HepG2 (cell line): Measurements from ENCODE around the gene ARMC5. TPM values are rescaled to one million over a fixed set of nuclear protein-coding genes. Genes with fewer than 3 reads are reported as not detected.

ENCODE experiments used
- ATF7 ChIP-seq, 2 experiments: fragments of 450-650 bp in 1 of 2; sonication (generic) in 1 of 2; formaldehyde crosslinking in 1 of 2; IDR thresholded peaks; 2 replicates each; pipeline versions ENCODE4 v1.4.0 to v1.6.1; 2016 to 2020; ENCODE audit warnings: antibody characterized with exemption in 1 of 2, mild to moderate bottlenecking in 1 of 2, missing genetic modification reagents in 1 of 2
- FOXM1 ChIP-seq: sonication (generic); formaldehyde crosslinking; IDR thresholded peaks from 2 replicates; pipeline ENCODE4 v1.5.0; 2020; ENCODE audit warnings: missing genetic modification reagents
- KDM3A ChIP-seq: IDR thresholded peaks from 2 replicates; pipeline ENCODE4 v1.6.1; 2018; ENCODE audit warnings: low read depth, missing compliant biosample characterization
- NFE2 ChIP-seq: sonication (generic); formaldehyde crosslinking; IDR thresholded peaks from 2 replicates; pipeline ENCODE4 v1.4.0; 2020; ENCODE audit warnings: missing genetic modification reagents
- PHF21A ChIP-seq: sonication (generic); formaldehyde crosslinking; IDR thresholded peaks from 2 replicates; pipeline ENCODE4 v1.5.0; 2020; ENCODE audit warnings: mild to moderate bottlenecking, missing genetic modification reagents
- RBM39 ChIP-seq: fragments of 200-400 bp; formaldehyde crosslinking; IDR thresholded peaks from one replicate; pipeline ENCODE4 v1.6.1; 2018; ENCODE audit warnings: antibody characterized with exemption, mild to moderate bottlenecking, low read depth, low read length; ENCODE audit not compliant: poor library complexity, severe bottlenecking
- ZMYM2 ChIP-seq: sonication (generic); formaldehyde crosslinking; IDR thresholded peaks from 2 replicates; pipeline ENCODE4 v1.8.0; 2022; ENCODE audit warnings: mild to moderate bottlenecking, missing genetic modification reagents
- ZNF274 ChIP-seq: sonication (generic); formaldehyde crosslinking; IDR thresholded peaks from 2 replicates; pipeline ENCODE4 v1.5.1; 2020; ENCODE audit warnings: mild to moderate bottlenecking, missing genetic modification reagents
- ZNF333 ChIP-seq: sonication (generic); formaldehyde crosslinking; IDR thresholded peaks from 2 replicates; pipeline ENCODE4 v1.4.0; 2020; ENCODE audit warnings: mild to moderate bottlenecking, missing genetic modification reagents, borderline replicate concordance
- ZNF382 ChIP-seq: sonication (generic); formaldehyde crosslinking; IDR thresholded peaks from 2 replicates; pipeline ENCODE4 v1.5.0; 2020; ENCODE audit warnings: missing genetic modification reagents, mild to moderate bottlenecking, borderline replicate concordance
- ZNF460 ChIP-seq: sonication (generic); formaldehyde crosslinking; IDR thresholded peaks from 2 replicates; pipeline ENCODE4 v1.5.1; 2020; ENCODE audit warnings: missing genetic modification reagents, mild to moderate bottlenecking, borderline replicate concordance
- ZNF572 ChIP-seq: sonication (generic); formaldehyde crosslinking; IDR thresholded peaks from 2 replicates; pipeline ENCODE4 v1.5.1; 2020; ENCODE audit warnings: mild to moderate bottlenecking, missing genetic modification reagents
- ZNF746 ChIP-seq: sonication (generic); formaldehyde crosslinking; IDR thresholded peaks from 2 replicates; pipeline ENCODE4 v1.8.0; 2022; ENCODE audit warnings: mild to moderate bottlenecking, missing genetic modification reagents
- ZNF766 ChIP-seq: sonication (generic); formaldehyde crosslinking; IDR thresholded peaks from 2 replicates; pipeline ENCODE4 v1.5.0; 2020; ENCODE audit warnings: missing genetic modification reagents, borderline replicate concordance
- ZNF883 ChIP-seq: sonication (generic); formaldehyde crosslinking; IDR thresholded peaks from 2 replicates; pipeline ENCODE4 v1.5.1; 2020; ENCODE audit warnings: mild to moderate bottlenecking, missing genetic modification reagents; ENCODE audit errors: not compliant biosample characterization
- ZSCAN22 ChIP-seq: sonication (generic); formaldehyde crosslinking; IDR thresholded peaks from 2 replicates; pipeline ENCODE4 v1.4.0; 2020; ENCODE audit warnings: mild to moderate bottlenecking, missing genetic modification reagents
- polyA plus RNA-seq, 8 experiments: library from polyadenylated mRNA; depleted of rRNA in 3 of 8; stranded (reverse) in 7 of 8; unstranded in 1 of 8; fragments of >200 nt; fragmentation: Illumina TruSeq in 4 of 8; extraction: Trizol in 4 of 8; gene quantifications; 2 replicates each; pipeline versions ENCODE4 v1.2.1 to v1.2.3, GENCODE V29; 2011 to 2016; ENCODE audit warnings: low read depth in 4 of 8, missing spikeins in 1 of 8, mixed read lengths in 1 of 8; ENCODE audit not compliant: insufficient read depth in 1 of 8
- total RNA-seq, 5 experiments: library from RNA; depleted of rRNA; stranded (reverse); fragments of >200 nt; fragmentation: Illumina TruSeq; extraction: Trizol; gene quantifications; 2 replicates each; pipeline ENCODE4 v1.2.3, GENCODE V29; 2016; ENCODE audit warnings: low read depth in 1 of 5
- TF ChIP-seq, protein P1 (sequence below): sonication (generic); formaldehyde crosslinking; IDR thresholded peaks from 2 replicates; pipeline ENCODE4 v1.5.0; 2020; ENCODE audit warnings: mild to moderate bottlenecking, missing genetic modification reagents, borderline replicate concordance
- TF ChIP-seq, protein P2 (sequence below): sonication (generic); IDR thresholded peaks from 2 replicates; pipeline ENCODE4 v1.6.1; 2016; ENCODE audit warnings: low read depth, borderline replicate concordance
- TF ChIP-seq, protein P3 (sequence below): sonication (generic); formaldehyde crosslinking; conservative IDR thresholded peaks from 2 replicates; pipeline ENCODE4 v1.8.0; 2022; ENCODE audit warnings: mild to moderate bottlenecking, moderate library complexity, missing genetic modification reagents
- TF ChIP-seq, protein P4 (sequence below): sonication (generic); formaldehyde crosslinking; conservative IDR thresholded peaks from 2 replicates; pipeline ENCODE4 v1.8.0; 2022; ENCODE audit warnings: low read depth, missing genetic modification reagents
- TF ChIP-seq, protein P5 (sequence below): sonication (generic); formaldehyde crosslinking; IDR thresholded peaks from 2 replicates; pipeline ENCODE4 v1.5.1; 2020; ENCODE audit warnings: missing genetic modification reagents, mild to moderate bottlenecking, borderline replicate concordance

Gene ARMC5
- total and polyA plus RNA-seq, 2 of the 13 experiments (the other 11 are each of a cell fraction or from before 2014, with no cell fraction given): 10.8 to 22.3 TPM

DNA sequence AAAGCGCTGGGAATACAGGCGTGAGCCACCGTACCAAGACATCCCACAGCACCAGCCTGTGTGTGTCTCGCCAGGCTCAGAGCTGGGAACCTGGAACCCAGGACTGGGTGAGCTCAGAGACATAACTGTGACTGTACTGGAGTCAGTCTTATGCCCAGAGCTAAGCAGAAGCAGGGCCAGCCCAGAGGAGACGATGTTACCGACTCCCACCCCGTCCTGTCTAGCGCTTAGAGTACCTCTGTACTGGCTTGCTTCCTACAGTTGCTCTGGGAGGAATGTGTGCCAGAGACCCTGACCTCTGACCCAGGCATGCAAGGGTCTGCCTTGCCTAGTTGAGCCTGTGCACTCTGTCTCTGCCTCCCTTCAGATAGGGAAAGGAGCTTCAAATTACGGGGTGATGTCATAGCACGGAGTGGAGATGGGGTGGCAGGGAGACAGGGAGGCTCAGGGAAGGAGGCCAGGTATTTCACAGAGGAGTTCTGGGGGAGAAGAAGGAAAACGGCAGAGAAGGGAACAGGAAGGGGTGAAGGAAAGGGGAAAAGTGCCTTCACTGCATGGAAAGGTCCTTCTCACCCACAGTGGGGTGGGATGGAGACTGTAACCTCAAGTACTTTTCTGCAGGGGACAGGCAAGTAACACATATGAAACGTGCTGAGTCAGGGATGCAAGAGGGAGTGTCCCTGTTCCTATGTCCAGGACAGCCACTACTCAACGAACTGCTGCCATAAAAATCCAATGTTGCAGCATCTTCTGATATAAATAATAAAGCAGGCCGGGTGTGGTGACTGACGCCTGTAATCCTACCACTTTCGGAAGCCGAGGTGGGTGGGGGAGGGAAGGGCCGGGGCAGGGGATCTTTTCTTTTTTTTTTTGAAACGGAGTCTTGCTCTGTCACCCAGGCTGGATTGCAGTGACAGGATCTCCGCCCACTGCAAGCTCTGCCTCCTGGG, 5.8 kb upstream of the ARMC5 start (continued):
- TF ChIP-seq ZMYM2 (CRISPR knock-in tag): 0 out of 2 replicates have a peak, but pooled peaks have one; percentile 74
- TF ChIP-seq FOXM1: no peak
- TF ChIP-seq NFE2: no peak; the same call in 1 of the 2 replicates
- TF ChIP-seq, protein P1, sequence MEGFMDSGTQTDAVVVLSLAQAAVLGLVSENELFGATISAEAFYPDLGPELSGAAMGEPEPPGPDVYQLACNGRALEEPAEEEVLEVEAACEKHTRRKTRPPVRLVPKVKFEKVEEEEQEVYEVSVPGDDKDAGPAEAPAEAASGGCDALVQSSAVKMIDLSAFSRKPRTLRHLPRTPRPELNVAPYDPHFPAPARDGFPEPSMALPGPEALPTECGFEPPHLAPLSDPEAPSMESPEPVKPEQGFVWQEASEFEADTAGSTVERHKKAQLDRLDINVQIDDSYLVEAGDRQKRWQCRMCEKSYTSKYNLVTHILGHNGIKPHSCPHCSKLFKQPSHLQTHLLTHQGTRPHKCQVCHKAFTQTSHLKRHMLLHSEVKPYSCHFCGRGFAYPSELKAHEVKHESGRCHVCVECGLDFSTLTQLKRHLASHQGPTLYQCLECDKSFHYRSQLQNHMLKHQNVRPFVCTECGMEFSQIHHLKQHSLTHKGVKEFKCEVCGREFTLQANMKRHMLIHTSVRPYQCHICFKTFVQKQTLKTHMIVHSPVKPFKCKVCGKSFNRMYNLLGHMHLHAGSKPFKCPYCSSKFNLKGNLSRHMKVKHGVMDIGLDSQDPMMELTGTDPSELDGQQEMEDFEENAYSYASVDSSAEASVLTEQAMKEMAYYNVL (CRISPR knock-in tag): no peak
- peak; percentile 84; the same call in 1 of the 2 replicates for TF ChIP-seq ZNF572 (CRISPR knock-in tag)
- TF ChIP-seq ZNF333 (CRISPR knock-in tag): no peak
- no peak for TF ChIP-seq ZNF746 (CRISPR knock-in tag)
- TF ChIP-seq ZNF382 (CRISPR knock-in tag): no peak
- TF ChIP-seq, protein P2, sequence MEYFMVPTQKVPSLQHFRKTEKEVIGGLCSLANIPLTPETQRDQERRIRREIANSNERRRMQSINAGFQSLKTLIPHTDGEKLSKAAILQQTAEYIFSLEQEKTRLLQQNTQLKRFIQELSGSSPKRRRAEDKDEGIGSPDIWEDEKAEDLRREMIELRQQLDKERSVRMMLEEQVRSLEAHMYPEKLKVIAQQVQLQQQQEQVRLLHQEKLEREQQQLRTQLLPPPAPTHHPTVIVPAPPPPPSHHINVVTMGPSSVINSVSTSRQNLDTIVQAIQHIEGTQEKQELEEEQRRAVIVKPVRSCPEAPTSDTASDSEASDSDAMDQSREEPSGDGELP: no peak
- TF ChIP-seq PHF21A (CRISPR knock-in tag): no peak
- no peak for TF ChIP-seq ZNF766 (CRISPR knock-in tag)
- no peak for TF ChIP-seq ZNF274 (CRISPR knock-in tag)
- peak; percentile 37; the same call in 1 of the 2 replicates for TF ChIP-seq ZNF460
- no peak for TF ChIP-seq ZSCAN22 (CRISPR knock-in tag)
- TF ChIP-seq RBM39: no peak
- TF ChIP-seq, protein P3, sequence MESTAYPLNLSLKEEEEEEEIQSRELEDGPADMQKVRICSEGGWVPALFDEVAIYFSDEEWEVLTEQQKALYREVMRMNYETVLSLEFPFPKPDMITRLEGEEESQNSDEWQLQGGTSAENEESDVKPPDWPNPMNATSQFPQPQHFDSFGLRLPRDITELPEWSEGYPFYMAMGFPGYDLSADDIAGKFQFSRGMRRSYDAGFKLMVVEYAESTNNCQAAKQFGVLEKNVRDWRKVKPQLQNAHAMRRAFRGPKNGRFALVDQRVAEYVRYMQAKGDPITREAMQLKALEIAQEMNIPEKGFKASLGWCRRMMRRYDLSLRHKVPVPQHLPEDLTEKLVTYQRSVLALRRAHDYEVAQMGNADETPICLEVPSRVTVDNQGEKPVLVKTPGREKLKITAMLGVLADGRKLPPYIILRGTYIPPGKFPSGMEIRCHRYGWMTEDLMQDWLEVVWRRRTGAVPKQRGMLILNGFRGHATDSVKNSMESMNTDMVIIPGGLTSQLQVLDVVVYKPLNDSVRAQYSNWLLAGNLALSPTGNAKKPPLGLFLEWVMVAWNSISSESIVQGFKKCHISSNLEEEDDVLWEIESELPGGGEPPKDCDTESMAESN (CRISPR knock-in tag): peak; percentile 57; the same call in 1 of the 2 replicates
- TF ChIP-seq, protein P4, sequence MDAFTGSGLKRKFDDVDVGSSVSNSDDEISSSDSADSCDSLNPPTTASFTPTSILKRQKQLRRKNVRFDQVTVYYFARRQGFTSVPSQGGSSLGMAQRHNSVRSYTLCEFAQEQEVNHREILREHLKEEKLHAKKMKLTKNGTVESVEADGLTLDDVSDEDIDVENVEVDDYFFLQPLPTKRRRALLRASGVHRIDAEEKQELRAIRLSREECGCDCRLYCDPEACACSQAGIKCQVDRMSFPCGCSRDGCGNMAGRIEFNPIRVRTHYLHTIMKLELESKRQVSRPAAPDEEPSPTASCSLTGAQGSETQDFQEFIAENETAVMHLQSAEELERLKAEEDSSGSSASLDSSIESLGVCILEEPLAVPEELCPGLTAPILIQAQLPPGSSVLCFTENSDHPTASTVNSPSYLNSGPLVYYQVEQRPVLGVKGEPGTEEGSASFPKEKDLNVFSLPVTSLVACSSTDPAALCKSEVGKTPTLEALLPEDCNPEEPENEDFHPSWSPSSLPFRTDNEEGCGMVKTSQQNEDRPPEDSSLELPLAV (CRISPR knock-in tag): no peak
- TF ChIP-seq KDM3A: no peak
- TF ChIP-seq, protein P5, sequence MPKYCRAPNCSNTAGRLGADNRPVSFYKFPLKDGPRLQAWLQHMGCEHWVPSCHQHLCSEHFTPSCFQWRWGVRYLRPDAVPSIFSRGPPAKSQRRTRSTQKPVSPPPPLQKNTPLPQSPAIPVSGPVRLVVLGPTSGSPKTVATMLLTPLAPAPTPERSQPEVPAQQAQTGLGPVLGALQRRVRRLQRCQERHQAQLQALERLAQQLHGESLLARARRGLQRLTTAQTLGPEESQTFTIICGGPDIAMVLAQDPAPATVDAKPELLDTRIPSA (CRISPR knock-in tag): no peak
- no peak for TF ChIP-seq ZNF883 (CRISPR knock-in tag)
- TF ChIP-seq ATF7 (IDR thresholded peaks at IDR 0.05): peak; percentile 86
- peak; percentile 73; the same call in 1 of the 2 replicates for TF ChIP-seq ATF7 (CRISPR knock-in tag; IDR thresholded peaks at IDR 0.05)
